HepG2 (cell line): ENCODE measurements around the gene TGIF1.

ENCODE experiments used
- EZH2 ChIP-seq: conservative IDR thresholded peaks from 2 replicates; pipeline ENCODE4 v1.6.1; 2012; ENCODE audit warnings: mild to moderate bottlenecking, low read depth, low read length, moderate library complexity
- MAX ChIP-seq: IDR thresholded peaks from 2 replicates; pipeline ENCODE4 v1.6.1; 2012; ENCODE audit warnings: inconsistent platforms
- ZNF724P ChIP-seq: sonication (generic); formaldehyde crosslinking; IDR thresholded peaks from 2 replicates; pipeline ENCODE4 v1.8.0; 2022; ENCODE audit warnings: missing genetic modification reagents, borderline replicate concordance

- TF ChIP-seq ZNF724P (CRISPR knock-in tag) = no peak
- no peak for TF ChIP-seq MAX
- no peak for TF ChIP-seq EZH2
Observed at GRCh38 chr18:3411327-3411726, 38.6 kb upstream of the TGIF1 start.
